Suprapubic skin (tissue), 4 donors: ENCODE results near the gene TMEM232.

ENCODE experiments used
- CTCF ChIP-seq, 2 donors: fragments of 200-600 bp in 1 of 2; fragments of 450-650 bp in 1 of 2; sonication (generic) in 1 of 2; IDR thresholded peaks; one replicate each; pipeline ENCODE4 v1.5.1; 2016 to 2019; ENCODE audit warnings: antibody characterized with exemption in 2 of 2, mild to moderate bottlenecking in 1 of 2, moderate library complexity in 1 of 2
- EP300 ChIP-seq: sonication (generic); formaldehyde crosslinking; IDR thresholded peaks from one replicate; pipeline ENCODE4 v1.6.1; 2017; ENCODE audit warnings: antibody characterized with exemption
- POLR2A ChIP-seq, 2 donors: fragments of 450-650 bp; IDR thresholded peaks; one replicate each; pipeline ENCODE4 v1.6.1; 2017; ENCODE audit warnings: antibody characterized with exemption in 2 of 2, mild to moderate bottlenecking in 2 of 2, moderate library complexity in 2 of 2
- POLR2AphosphoS5 ChIP-seq, 3 donors: sonication (generic); formaldehyde crosslinking; IDR thresholded peaks; one replicate each; pipeline ENCODE4 v1.6.1; 2017; ENCODE audit warnings: antibody characterized with exemption in 3 of 3

DNA sequence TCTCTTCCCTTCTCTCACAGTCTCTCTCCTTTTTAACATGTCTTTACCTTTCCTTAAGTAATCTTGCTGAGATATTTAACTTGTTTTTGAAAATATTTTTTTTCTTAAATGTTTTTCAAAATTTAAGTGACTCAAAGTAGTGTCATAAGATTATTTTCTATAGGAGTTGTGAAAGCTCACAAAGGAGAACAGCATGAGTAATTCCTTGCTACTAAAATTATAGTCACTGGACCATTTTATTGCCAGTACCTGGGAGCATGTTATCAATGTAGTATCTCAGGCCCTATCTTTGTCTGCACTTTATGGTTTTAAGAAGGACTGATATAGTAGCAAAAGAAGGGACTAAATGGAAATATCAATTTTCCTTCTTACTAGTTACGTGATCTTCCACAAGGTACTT, 181.9 kb downstream of the TMEM232 start:
- TF ChIP-seq POLR2A (IDR thresholded peaks at IDR 0.05) (no peak), CTCF (IDR thresholded peaks at IDR 0.05) (no peak), EP300 (no peak), POLR2AphosphoS5 (IDR thresholded peaks at IDR 0.05) (no peak)
